G401.6 (cell line): ENCODE data around the gene MEIS2.

ENCODE experiments used
- FAIRE-seq: peaks from 2 replicates; lab custom pipeline; 2012; peaks lifted over from hg19 to GRCh38; lab: Jason Lieb, UNC

MEIS2 gene

GRCh38 chr15:37037850-37038715, 62.3 kb downstream of the MEIS2 start:
- FAIRE-seq, result no peak

DNA sequence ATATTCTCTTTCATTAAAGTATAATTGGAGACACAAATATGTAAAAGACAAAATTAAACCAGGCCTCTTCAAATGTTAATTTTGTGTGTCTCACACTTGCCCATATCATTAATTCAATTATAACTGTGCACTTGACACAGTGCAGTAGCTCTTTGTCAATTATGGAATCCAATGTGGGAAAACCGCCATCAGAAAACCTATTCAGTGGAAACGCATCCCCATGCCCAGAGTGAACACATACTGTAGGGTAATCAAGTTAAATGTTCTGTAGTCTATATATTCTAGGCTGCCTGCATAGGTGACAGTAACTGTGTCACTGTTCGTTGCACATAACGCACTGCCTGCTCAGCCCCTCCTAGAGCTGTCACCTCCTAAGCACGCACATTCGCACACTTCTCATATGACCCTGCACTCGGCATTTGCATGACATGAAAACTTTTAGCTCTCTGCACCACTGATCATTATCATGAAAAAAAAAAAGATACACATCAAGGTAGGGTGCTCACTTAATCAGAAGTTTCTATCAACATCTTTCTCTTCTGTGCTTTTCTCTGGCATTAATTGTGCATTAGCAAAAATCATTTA, 63.2 kb downstream of the MEIS2 start:
- no peak for FAIRE-seq

DNA sequence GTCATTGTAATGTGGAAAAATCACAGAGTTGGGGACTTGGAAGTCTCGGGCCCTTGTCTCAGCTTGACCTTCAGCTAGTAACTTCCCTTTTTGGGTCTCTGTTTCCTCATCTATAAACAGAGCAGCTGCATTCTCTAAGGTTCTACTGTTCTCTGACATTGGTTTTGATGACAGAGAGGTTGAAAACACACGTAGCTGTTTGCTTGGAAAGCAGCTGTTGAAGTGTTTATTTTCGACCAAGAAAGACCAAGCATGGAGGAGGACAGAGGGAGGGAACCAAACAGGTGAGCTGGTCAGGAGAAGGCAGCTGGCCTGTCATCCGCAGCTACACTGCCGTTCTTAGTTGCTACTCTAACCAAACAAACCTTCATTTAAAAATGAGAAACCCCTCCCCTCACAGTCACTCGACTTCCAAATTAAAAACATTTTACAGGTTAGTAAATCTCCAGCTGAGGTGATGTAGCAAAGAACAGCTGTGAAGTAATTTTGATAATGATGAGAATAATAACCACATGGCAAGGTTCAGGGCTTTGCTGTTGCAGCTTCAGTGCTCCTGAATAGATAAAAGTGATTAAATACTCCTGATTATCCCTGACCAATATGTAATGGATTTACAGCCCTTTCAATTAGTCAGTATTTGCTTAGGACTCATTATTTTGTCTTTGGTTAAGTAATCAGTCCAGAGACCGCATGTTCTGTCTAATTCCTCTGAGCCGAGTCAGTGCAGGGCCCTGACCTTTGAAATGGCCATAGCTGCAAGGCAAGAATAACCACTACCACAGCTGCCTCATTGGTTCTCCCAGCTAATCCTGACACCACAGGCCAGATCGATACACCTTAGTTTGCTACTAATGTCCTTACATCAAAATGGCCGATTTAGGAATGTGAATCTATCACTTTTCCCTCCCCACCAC, 65.3 kb downstream of the MEIS2 start:
- FAIRE-seq, result no peak

DNA sequence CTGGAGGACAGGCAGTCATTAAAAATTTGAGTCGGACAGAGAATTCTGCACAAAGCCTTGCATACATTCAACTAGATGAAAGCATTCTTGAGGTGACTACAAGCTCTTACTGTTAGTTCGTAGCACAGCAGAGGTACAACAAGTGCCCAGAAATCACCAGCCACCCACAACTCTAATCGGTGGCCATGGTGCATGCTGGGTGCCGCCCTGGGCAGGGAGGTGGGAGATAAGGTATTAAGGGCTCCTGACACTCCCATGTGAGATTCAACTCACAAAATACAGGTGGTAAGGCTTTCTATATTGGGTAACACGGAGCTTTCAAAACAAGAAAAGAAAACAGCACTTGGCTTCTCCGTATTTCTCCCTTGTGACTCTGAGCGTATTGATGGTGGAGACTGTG, 66.0 kb downstream of the MEIS2 start:
- FAIRE-seq, result no peak

- FAIRE-seq, result no peak
Measured at GRCh38 chr15:37032091-37032775, 68.1 kb downstream of the MEIS2 start.

DNA sequence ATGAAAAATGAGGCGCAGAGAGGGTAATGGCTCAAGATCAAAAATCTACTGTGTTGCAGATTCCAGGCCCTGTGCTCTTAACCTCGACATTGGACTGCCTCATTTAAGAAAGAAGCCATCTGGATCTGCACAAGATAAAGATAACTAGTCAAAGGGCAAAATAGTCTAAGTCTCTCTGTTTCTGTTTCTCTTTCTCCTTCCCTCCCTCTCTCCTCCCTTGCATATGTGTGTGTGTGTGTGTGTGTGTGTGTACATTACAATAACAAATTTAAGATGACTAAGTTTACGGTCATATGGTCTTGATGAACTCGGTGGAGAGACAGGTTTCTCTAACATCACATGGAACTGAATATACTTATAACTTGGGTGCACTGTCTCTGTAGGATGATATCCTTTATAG, 69.2 kb downstream of the MEIS2 start:
- FAIRE-seq, result no peak

DNA sequence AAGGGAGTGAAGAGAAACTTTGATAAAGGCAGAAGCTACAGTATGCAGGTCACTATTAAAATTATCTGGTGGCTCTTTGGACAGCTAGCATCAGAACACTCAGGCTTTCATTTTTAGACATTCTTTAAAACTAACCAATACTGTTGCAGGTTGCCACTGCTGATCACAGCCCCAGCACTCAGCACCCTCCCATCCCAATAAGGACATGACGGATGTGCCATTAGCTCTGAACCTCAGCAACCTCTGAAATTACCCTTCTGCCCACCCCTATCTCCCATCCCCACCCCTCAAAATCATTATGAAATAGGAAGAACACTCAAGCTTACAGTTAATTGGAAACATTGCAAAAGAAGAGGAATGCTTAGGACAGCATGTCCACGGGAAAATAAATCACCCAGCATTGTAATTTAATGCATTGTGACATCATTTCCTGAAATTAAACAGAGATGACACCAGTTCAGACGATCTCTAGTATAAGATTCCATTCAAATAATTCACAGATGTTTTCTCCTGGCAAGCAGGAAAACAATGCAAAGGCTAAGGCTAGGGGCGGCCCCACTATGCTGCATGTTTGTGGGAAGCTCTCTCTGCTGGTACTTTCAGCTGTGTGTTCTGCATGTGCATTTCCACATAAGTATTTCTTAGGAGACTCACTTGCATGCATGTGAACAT, 71.6 kb downstream of the MEIS2 start:
- no peak for FAIRE-seq

- FAIRE-seq, result no peak
Measured at GRCh38 chr15:37020852-37021251, 79.5 kb downstream of the MEIS2 start.

GRCh38 chr15:37019479-37020433, 80.6 kb downstream of the MEIS2 start:
- no peak for FAIRE-seq

DNA sequence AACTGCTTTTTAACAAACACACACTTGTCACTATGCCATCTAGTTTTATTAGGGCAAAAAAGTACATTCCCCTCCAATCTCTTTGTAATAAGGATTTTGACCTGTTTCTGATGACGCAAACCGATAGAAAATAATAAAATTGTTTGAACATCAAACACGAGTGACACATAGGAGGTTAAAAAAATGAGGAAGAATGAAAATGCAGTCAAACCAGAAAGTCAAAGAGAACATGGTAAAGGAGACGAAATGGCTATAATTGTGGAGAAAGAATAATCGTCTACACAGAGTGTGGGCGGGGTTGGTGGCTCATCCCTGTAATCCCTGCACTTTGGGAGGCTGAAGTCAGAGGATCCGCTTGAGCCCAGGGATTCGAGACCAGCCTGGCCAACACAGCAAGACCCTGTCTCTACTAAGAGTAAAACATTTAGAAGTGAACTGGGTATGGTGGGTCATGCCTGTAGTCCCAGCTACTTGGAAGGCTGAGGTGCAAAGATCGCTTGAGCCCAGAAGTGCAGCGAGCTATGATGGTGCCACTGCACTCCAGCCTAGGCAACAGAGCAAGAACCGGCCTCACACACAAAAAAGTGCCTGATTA, 83.2 kb downstream of the MEIS2 start:
- FAIRE-seq, result no peak

DNA sequence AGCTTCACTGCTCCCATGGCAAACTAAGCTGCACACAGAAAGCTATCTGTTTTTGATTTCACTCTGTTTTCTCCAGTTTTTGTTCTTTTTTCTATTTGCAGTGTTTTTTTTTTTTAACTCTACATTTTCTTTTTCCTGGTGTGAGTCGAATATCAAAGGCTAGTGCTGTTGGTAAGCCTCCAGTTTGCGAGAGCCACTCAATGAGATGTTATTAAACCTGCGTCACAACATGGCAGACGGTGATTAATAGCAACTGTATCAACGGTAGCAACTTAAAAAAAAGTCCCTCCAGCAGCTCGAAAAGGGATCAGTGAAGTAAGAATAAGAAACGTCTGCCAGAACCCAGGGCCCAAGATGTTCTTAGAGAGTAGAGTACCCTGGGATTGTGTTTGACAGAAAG, 84.1 kb downstream of the MEIS2 start:
- no peak for FAIRE-seq

DNA sequence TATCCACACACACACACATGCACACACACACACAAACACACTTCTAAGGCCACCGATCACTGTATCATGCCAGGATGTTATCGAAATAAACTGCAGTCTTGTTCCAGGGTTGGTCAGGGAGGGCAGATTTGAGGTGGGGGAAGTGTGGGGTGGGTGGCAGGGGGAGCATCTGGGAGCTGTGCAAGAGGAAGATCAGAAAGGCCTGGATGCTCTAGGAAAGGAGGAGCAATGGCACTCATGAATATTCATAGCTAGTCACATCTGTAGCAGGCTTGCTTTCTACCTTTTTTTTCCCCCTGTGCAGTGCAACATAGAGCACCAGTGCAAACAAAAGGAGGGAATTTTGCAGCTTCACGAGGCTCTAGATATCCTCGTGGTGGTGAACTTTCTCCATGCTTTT, 84.9 kb downstream of the MEIS2 start:
- no peak for FAIRE-seq

DNA sequence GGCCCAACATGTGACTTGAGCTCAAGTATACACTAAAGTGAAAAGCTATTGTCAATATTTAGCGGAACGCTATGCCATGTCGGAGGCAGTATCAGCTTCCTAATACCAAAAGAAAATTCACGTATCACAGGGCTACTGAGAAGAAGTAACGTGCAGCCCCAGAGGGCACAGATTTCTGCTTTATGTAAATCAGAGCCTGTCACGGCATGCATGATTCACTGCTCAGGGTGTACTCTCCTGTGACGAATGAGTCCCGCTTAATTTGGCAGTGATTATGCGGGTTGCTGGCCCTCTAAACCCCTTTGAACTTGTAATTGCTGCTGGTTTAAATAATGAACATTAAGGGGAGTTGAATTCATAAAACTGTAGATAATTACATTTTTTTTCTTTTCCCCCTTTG, 85.3 kb downstream of the MEIS2 start:
- FAIRE-seq, result no peak

- FAIRE-seq, result no peak
Measured at GRCh38 chr15:37014566-37014965, 85.8 kb downstream of the MEIS2 start.

DNA sequence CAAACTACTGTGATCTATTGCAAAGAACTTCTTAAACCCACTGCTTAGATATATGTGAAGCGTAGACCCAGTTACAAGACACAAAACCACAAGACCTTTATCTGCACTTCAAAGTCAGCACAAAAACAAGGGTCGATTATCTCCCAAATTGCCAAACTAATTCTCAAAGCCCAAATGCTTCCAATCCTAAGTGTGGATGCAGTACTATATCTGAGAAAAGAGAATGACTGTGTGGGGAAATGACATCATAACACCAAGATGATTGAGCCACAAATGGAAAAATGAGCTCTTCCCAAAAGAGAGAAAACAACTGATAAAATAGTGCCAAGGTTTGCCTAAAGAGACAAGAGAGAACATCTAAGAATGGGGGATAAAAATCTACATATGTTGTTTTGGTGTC, 86.2 kb downstream of the MEIS2 start:
- FAIRE-seq, result no peak

DNA sequence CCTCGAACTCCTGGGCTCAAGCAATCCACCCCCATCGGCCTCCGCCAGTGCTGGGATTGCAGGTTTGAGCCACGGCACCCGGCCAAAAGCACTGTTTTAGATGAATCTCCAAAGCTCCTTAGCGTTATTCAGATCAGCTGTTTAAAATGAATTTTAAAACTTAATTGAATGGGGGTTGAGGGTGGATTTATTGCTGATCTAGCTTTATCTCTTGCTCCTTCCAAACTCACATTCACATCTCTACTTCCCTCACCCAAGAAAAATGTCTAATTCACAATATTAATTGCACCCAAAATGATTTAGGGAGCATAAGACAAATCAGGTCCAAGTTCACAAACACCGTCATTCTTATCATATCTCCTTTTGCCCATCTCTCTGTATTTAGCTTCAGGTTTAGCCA, 89.8 kb downstream of the MEIS2 start:
- no peak for FAIRE-seq

DNA sequence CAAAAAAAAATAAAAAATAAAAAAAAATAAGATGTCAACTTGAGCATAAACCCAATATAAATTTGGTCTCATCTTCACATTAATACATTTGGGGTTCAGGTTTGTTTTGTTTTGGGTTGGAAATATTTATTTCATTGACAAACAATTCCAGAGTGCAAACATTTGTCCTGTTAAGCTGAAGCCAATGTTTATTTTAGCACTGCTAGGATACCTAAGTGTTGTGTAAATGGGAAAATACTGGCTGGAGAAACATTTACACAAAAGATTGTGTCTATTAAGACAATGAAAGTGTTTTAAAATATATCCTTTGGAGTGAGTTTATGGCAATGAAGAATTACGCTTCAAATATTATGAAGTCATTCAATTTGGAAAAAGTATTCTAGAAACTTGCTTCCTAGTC, 91.1 kb downstream of the MEIS2 start:
- FAIRE-seq, result no peak

DNA sequence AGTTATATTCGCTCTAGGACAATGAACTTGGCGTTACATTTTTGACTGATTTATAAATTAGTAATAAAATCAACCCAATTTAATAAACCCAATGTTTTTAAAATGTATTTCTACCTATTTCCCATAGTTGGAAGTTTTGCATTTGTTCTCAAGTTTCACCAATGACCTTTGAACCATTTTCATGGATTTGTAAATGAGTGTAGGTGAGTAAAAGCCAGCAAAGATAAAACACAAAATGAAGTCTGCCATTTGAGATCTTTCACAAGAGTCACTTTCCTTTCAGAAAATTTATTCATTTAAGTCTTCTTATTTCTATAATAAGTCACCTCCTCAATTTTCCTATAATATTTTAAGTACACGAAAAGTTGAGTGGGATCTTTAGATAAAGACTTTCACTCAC, 92.1 kb downstream of the MEIS2 start:
- peak; percentile 44 for FAIRE-seq

- no peak for FAIRE-seq
Measured at GRCh38 chr15:37007301-37007700, 93.0 kb downstream of the MEIS2 start.
